ENCODE data around the gene LAMTOR3.

Gene LAMTOR3

GRCh38 chr4:99894161-99894997 is at the start of gene LAMTOR3:
LAMTOR3 (minus strand) TSS chr4:99894427; CDS start chr4:99893963, 464 bp downstream.
- DNase-seq = peak; percentile 90

GRCh38 chr4:99938243-99938753 is 44.1 kb upstream of the LAMTOR3 start:
- no peak for DNase-seq

GRCh38 chr4:99934891-99935290 is 40.7 kb upstream of the LAMTOR3 start:
- DNase-seq = no peak

GRCh38 chr4:99927566-99927965 is 33.3 kb upstream of the LAMTOR3 start:
- no peak for DNase-seq

GRCh38 chr4:99921174-99921573 is 26.9 kb upstream of the LAMTOR3 start:
- no peak for DNase-seq

GRCh38 chr4:99918656-99919055 is 24.4 kb upstream of the LAMTOR3 start:
- DNase-seq = no peak

GRCh38 chr4:99917575-99917974 is 23.3 kb upstream of the LAMTOR3 start:
- DNase-seq = no peak

GRCh38 chr4:99915449-99915848 is 21.2 kb upstream of the LAMTOR3 start:
- no peak for DNase-seq

GRCh38 chr4:99894998-99895397 is 771 bp upstream of the LAMTOR3 start:
- DNase-seq = no peak

GRCh38 chr4:99893839-99894160 is 427 bp downstream of the LAMTOR3 start:
- no peak for DNase-seq

- DNase-seq = no peak
Observed at GRCh38 chr4:99893029-99893428, 1.2 kb downstream of the LAMTOR3 start.

- DNase-seq = no peak
Observed at GRCh38 chr4:99891351-99891750, 2.9 kb downstream of the LAMTOR3 start.

- no peak for DNase-seq
Observed at GRCh38 chr4:99887837-99888236, 6.4 kb downstream of the LAMTOR3 start.

- DNase-seq = no peak
Observed at GRCh38 chr4:99886146-99886545, 8.1 kb downstream of the LAMTOR3 start.

- no peak for DNase-seq
Observed at GRCh38 chr4:99885687-99886086, 8.5 kb downstream of the LAMTOR3 start.

- peak; percentile 3 for DNase-seq
Observed at GRCh38 chr4:99885063-99885664, 9.1 kb downstream of the LAMTOR3 start.

- no peak for DNase-seq
Observed at GRCh38 chr4:99879458-99879857, 14.8 kb downstream of the LAMTOR3 start.

GRCh38 chr4:99878604-99879003 is 15.6 kb downstream of the LAMTOR3 start:
- no peak for DNase-seq

- DNase-seq = no peak
Observed at GRCh38 chr4:99876946-99877345, 17.3 kb downstream of the LAMTOR3 start.

GRCh38 chr4:99875071-99875470 is 19.2 kb downstream of the LAMTOR3 start:
- DNase-seq = no peak

GRCh38 chr4:99872570-99872969 is 21.7 kb downstream of the LAMTOR3 start:
- DNase-seq = no peak

- DNase-seq = no peak
Observed at GRCh38 chr4:99868126-99868596, 26.1 kb downstream of the LAMTOR3 start.

GRCh38 chr4:99863804-99864203 is 30.4 kb downstream of the LAMTOR3 start:
- DNase-seq = no peak
